ENCODE measurements around the gene ADCK1. TPM values are rescaled to one million over a fixed set of nuclear protein-coding genes. Genes with fewer than 3 reads are reported as not detected.

Gene ADCK1
- total and polyA plus RNA-seq, 2 donors (not counting 3 experiments of a cell fraction or from before 2014, with no cell fraction given), result 4.2 to 6.9 TPM

DNA sequence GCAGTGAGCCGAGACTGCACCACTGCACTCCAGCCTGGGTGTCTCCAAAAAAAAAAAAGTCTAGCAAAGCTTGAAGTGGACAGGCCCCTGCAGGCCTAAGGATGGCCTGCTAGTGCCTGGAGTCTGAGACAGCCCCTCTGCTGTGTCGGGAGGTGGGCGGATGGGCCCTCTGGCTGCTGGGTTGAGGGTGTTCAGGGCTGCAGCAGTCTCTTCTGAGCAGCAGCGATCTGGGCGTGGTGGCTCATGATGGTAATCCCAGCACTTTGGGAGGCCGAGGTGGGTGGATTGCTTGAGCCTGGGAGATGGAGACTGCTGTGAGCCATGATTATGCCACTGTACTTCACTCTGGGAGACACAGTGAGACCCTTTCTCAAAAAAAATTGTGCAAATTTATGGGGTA, 57.0 kb downstream of the ADCK1 start:
- no peak overlapping the region for H3K4me2 ChIP-seq (ENCODE audit: insufficient read depth, low read length)
- no peaks in the 10 kb centered on the region for H3K27me3 ChIP-seq (ENCODE audit: control insufficient read depth in 2 of 2, insufficient read depth in 2 of 2, low read length in 2 of 2)
- no peaks in the 10 kb centered on the region for H3K9me3 ChIP-seq (replicated peaks; ENCODE audit: control insufficient read depth, insufficient read depth, low read length)
- CTCF ChIA-PET, result no interaction called here
- FAIRE-seq (no peak), DNase-seq (ENCODE audit: low read depth, low spot score) (no peak)
- H3K4me3 ChIP-seq (replicated peaks in 1 of 3; ENCODE audit: insufficient read depth in 1 of 3, low read depth in 1 of 3, low read length in 3 of 3), result no peak overlapping the region
- H3K9me1 ChIP-seq (replicated peaks; ENCODE audit: control insufficient read depth, extremely low read depth, insufficient read depth, low read length), result no peaks in the 10 kb centered on the region
- no TSS peak for BruUV-seq (replicated peaks)
- no peaks in the 10 kb centered on the region for H3K79me2 ChIP-seq (ENCODE audit: control insufficient read depth, insufficient read depth, low read length)
- no peak overlapping the region for H3K9ac ChIP-seq (replicated peaks; ENCODE audit: extremely low read depth, insufficient read depth, low read length)
- dilution Hi-C loops (cut with MboI; ENCODE audit: extremely low pct_ligation_motif_present, low sequenced_read_pairs) (no loop called here), intact Hi-C loops (cut with micrococcal nuclease) (no loop called here)
- no peaks in the 10 kb centered on the region for H4K20me1 ChIP-seq (replicated peaks; ENCODE audit: control insufficient read depth, extremely low read depth, insufficient read depth, low read length)
- TF ChIP-seq POLR2AphosphoS5 (IDR thresholded peaks at IDR 0.05; ENCODE audit: insufficient read depth, low read depth, low read length), result no peak
- TF ChIP-seq EZH2 (IDR thresholded peaks at IDR 0.05; ENCODE audit: borderline replicate concordance, low read depth, low read length, severe bottlenecking), result no peak
- TF ChIP-seq, protein P1, sequence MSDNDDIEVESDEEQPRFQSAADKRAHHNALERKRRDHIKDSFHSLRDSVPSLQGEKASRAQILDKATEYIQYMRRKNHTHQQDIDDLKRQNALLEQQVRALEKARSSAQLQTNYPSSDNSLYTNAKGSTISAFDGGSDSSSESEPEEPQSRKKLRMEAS (IDR thresholded peaks at IDR 0.05; ENCODE audit: insufficient read depth, insufficient read length), result no peak
- no peak for TF ChIP-seq POLR2A (IDR thresholded peaks at IDR 0.05; ENCODE audit: low read depth, low read length)
- no peak for TF ChIP-seq GATA2 (IDR thresholded peaks at IDR 0.05; ENCODE audit: insufficient read depth, insufficient read length, low read depth, low read length)
- no peak for TF ChIP-seq FOS (IDR thresholded peaks at IDR 0.05; ENCODE audit: borderline replicate concordance, insufficient read depth, low read length)
- no peak for TF ChIP-seq MYC (IDR thresholded peaks at IDR 0.05; ENCODE audit: low read depth, low read length)
- no peak for TF ChIP-seq JUN (IDR thresholded peaks at IDR 0.05; ENCODE audit: borderline replicate concordance, insufficient read depth, insufficient read length, low read depth)
- TF ChIP-seq, protein P2, sequence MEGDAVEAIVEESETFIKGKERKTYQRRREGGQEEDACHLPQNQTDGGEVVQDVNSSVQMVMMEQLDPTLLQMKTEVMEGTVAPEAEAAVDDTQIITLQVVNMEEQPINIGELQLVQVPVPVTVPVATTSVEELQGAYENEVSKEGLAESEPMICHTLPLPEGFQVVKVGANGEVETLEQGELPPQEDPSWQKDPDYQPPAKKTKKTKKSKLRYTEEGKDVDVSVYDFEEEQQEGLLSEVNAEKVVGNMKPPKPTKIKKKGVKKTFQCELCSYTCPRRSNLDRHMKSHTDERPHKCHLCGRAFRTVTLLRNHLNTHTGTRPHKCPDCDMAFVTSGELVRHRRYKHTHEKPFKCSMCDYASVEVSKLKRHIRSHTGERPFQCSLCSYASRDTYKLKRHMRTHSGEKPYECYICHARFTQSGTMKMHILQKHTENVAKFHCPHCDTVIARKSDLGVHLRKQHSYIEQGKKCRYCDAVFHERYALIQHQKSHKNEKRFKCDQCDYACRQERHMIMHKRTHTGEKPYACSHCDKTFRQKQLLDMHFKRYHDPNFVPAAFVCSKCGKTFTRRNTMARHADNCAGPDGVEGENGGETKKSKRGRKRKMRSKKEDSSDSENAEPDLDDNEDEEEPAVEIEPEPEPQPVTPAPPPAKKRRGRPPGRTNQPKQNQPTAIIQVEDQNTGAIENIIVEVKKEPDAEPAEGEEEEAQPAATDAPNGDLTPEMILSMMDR (IDR thresholded peaks at IDR 0.05; ENCODE audit: extremely low read depth in 1 of 2, insufficient read depth in 1 of 2, low read depth in 1 of 2, low read length in 2 of 2), result no peak
- no peaks in the 10 kb centered on the region for H3K4me1 ChIP-seq (ENCODE audit: control insufficient read depth, extremely low read depth, insufficient read depth, low read length)
- H2AFZ ChIP-seq (ENCODE audit: low read depth, low read length), result no peak overlapping the region
- POLR2A ChIA-PET, result no interaction called here
- no peaks in the 10 kb centered on the region for H3K36me3 ChIP-seq (ENCODE audit: control insufficient read depth in 2 of 2, extremely low read depth in 1 of 2, insufficient read depth in 2 of 2, low read length in 2 of 2)
- H3K27ac ChIP-seq (ENCODE audit: insufficient read depth, low read depth, low read length), result no peak overlapping the region
